PC-3 (cell line): ENCODE measurements around the gene LONRF3. TPM values are rescaled to one million over a fixed set of nuclear protein-coding genes. Genes with fewer than 3 reads are reported as not detected.

ENCODE experiments used
- ATAC-seq: fragments of 200-7000 bp; cut with Tn5 transposase; 2 replicates; pipeline ENCODE4 v1.9.1; 2020; ENCODE audit warnings: mild to moderate bottlenecking, moderate library complexity
- BruUV-seq: library from RNA; stranded (reverse); fragments of 400-500 nt; replicated peaks from 2 replicates; lab custom pipeline; 2021; lab: Mats Ljungman, UMichigan
- CTCF ChIA-PET: fragments of 300-600 bp; sonication (Branson Sonifier 250); formaldehyde crosslinking; loops from one replicate; lab custom pipeline; 2022; ENCODE audit warnings: antibody characterized with exemption; lab: Charles Lee
- POLR2A ChIA-PET: fragments of 300-600 bp; sonication (Branson Sonifier 250); formaldehyde crosslinking; loops from one replicate; lab custom pipeline; 2022; ENCODE audit warnings: antibody characterized with exemption; ENCODE audit not compliant: unreplicated experiment; lab: Charles Lee
- DNase-seq: peaks from one replicate; pipeline ENCODE4 v3.0.0-alpha.2; 2015
- H2AFZ ChIP-seq: fragments of 300-600 bp; sonication (generic); 2 replicates; pipeline ENCODE4 v1.6.0; 2016; ENCODE audit warnings: antibody characterized with exemption, low read length
- H3F3A ChIP-seq: fragments of 300-600 bp; sonication (generic); one replicate; pipeline ENCODE4 v1.6.0; 2017; ENCODE audit warnings: antibody characterized with exemption, low read length, control low read depth, mild to moderate bottlenecking; ENCODE audit not compliant: unreplicated experiment
- H3K27ac ChIP-seq: fragments of 300-600 bp; sonication (generic); 2 replicates; pipeline ENCODE4 v1.5.1; 2016; ENCODE audit warnings: mild to moderate bottlenecking, low read length
- H3K27me3 ChIP-seq: fragments of 300-600 bp; sonication (generic); 2 replicates; pipeline ENCODE4 v1.6.1; 2016; ENCODE audit warnings: low read length, mixed read lengths
- H3K36me3 ChIP-seq: fragments of 300-600 bp; sonication (generic); 2 replicates; pipeline ENCODE4 v1.6.1; 2016; ENCODE audit warnings: low read depth, mixed run types, low read length, mixed read lengths
- H3K4me1 ChIP-seq: fragments of 300-600 bp; sonication (generic); 2 replicates; pipeline ENCODE4 v1.5.1; 2016; ENCODE audit warnings: low read length; ENCODE audit not compliant: insufficient read depth
- H3K4me2 ChIP-seq: fragments of 300-600 bp; sonication (generic); 2 replicates; pipeline ENCODE4 v1.6.0; 2016; ENCODE audit warnings: low read length
- H3K4me3 ChIP-seq: fragments of 300-600 bp; sonication (generic); 2 replicates; pipeline ENCODE4 v1.5.1; 2016; ENCODE audit warnings: mild to moderate bottlenecking, low read length, mixed read lengths
- H3K79me2 ChIP-seq: fragments of 300-600 bp; sonication (generic); 2 replicates; pipeline ENCODE4 v1.6.1; 2017; ENCODE audit warnings: low read length, mixed read lengths
- H3K9ac ChIP-seq: fragments of 300-600 bp; sonication (generic); 2 replicates; pipeline ENCODE4 v1.6.0; 2016; ENCODE audit warnings: mild to moderate bottlenecking, low read length
- H3K9me2 ChIP-seq: fragments of 300-600 bp; sonication (generic); replicated peaks from 2 replicates; pipeline ENCODE4 v1.6.1; 2016; ENCODE audit warnings: mixed run types, low read length, mixed read lengths
- H3K9me3 ChIP-seq: fragments of 300-600 bp; sonication (generic); 2 replicates; pipeline ENCODE4 v1.6.1; 2016; ENCODE audit warnings: low read length, mixed read lengths
- H4K20me1 ChIP-seq: fragments of 300-600 bp; sonication (generic); 2 replicates; pipeline ENCODE4 v1.6.1; 2016; ENCODE audit warnings: low read length, mixed read lengths
- CTCF ChIP-seq: fragments of 300-600 bp; sonication (generic); conservative IDR thresholded peaks from 2 replicates; pipeline ENCODE4 v1.5.1; 2017; ENCODE audit warnings: antibody characterized with exemption, low read depth, mild to moderate bottlenecking, low read length
- EZH2 ChIP-seq: fragments of 300-600 bp; sonication (generic); IDR thresholded peaks from one replicate; pipeline ENCODE4 v1.6.1; 2017; ENCODE audit warnings: antibody characterized with exemption, mild to moderate bottlenecking, low read length; ENCODE audit not compliant: unreplicated experiment
- EZH2phosphoT487 ChIP-seq: fragments of 300-600 bp; sonication (generic); IDR thresholded peaks from 2 replicates; pipeline ENCODE4 v1.6.1; 2018; ENCODE audit warnings: mild to moderate bottlenecking, antibody characterized with exemption, low read length, borderline replicate concordance
- intact Hi-C: fragments of 100-400 bp; cut with micrococcal nuclease; formaldehyde crosslinking; loops from 2 replicates; pipeline ENCODE4 v1.9.0; 2023
- total RNA-seq: library from RNA; depleted of rRNA; stranded (reverse); fragments of >200 nt; gene quantifications from 2 replicates; pipeline ENCODE4 v1.2.3, GENCODE V29; 2014; rRNA removed

The LONRF3 gene
- total RNA-seq, 1 experiment from 2014 or later, result 14.5 TPM

- H3K27me3 ChIP-seq, result no peaks in the 10 kb centered on the region
- H3K9me2 ChIP-seq, result no peaks in the 10 kb centered on the region
- H3K4me3 ChIP-seq, result no peak overlapping the region
- no peak overlapping the region for H3K4me2 ChIP-seq
- no peaks in the 10 kb centered on the region for H3K36me3 ChIP-seq
- H3K9me3 ChIP-seq, result no peaks in the 10 kb centered on the region
- ChIA-PET POLR2A (no interaction called here), CTCF (interaction anchor here (0.6 kb wide), 1 partner anchor 10 kb away, joined by 3 read pairs; no protein-coding TSS in a partner anchor)
- H3K9ac ChIP-seq, result no peak overlapping the region
- no TSS peak for BruUV-seq
- H4K20me1 ChIP-seq, result no peaks in the 10 kb centered on the region
- H3F3A ChIP-seq, result no peaks in the 10 kb centered on the region
- no peak for ATAC-seq
- intact Hi-C loops, result no loop called here
- TF ChIP-seq CTCF, result no peak
- no peak for TF ChIP-seq EZH2phosphoT487
- H3K4me1 ChIP-seq, result peaks cover 9% of the 10 kb centered on the region
- H3K79me2 ChIP-seq, result no peaks in the 10 kb centered on the region
- no peak for DNase-seq
- H2AFZ ChIP-seq, result no peak overlapping the region
- no peak overlapping the region for H3K27ac ChIP-seq
Measured at GRCh38 chrX:119063428-119063827, 89.0 kb downstream of the LONRF3 start.

GRCh38 chrX:119067023-119067739 is 92.8 kb downstream of the LONRF3 start:
- ATAC-seq, result peak; percentile 81
- no peak overlapping the region for H2AFZ ChIP-seq
- no peaks in the 10 kb centered on the region for H3K36me3 ChIP-seq
- TF ChIP-seq EZH2 (no peak), CTCF (peak; percentile 83)
- no peak overlapping the region for H3K9ac ChIP-seq
- no peaks in the 10 kb centered on the region for H3K27me3 ChIP-seq
- H3K4me1 ChIP-seq, result peaks cover 9% of the 10 kb centered on the region
- no peaks in the 10 kb centered on the region for H3F3A ChIP-seq
- H3K9me3 ChIP-seq, result no peaks in the 10 kb centered on the region
- no TSS peak for BruUV-seq
- no peaks in the 10 kb centered on the region for H3K79me2 ChIP-seq
- no peak overlapping the region for H3K4me3 ChIP-seq
- no peaks in the 10 kb centered on the region for H3K9me2 ChIP-seq
- H3K27ac ChIP-seq, result no peak overlapping the region
- no peak overlapping the region for H3K4me2 ChIP-seq
- H4K20me1 ChIP-seq, result no peaks in the 10 kb centered on the region
- CTCF ChIA-PET, result interaction anchor here (0.5 to 1.6 kb wide), 43 partner anchors 8 to 692 kb away, joined by 3 to 19 read pairs (median 7); partner anchors contain the start of gene LONRF3
- POLR2A ChIA-PET, result interaction anchor here (0.5 to 0.6 kb wide), 3 partner anchors 25 to 183 kb away, joined by 4 to 8 read pairs (median 6); no protein-coding TSS in a partner anchor
- intact Hi-C loops, result loop anchor here (1.0 to 5.0 kb wide), 5 partner anchors 52 to 228 kb away; no protein-coding TSS in a partner anchor
- DNase-seq, result peak; percentile 82

Other genes starting within 250 kb of the LONRF3 start
- 33.4 and 33.5 TPM in 2 replicates for gene IL13RA1, start 247.0 kb upstream of the LONRF3 start, total RNA-seq
- gene ZCCHC12, start 150.8 kb upstream of the LONRF3 start, total RNA-seq, result 0.07 TPM in 1 of 2 replicates, not detected in the other
- 0.07 TPM in 1 of 2 replicates, not detected in the other for gene CT47C1, start 98.4 kb downstream of the LONRF3 start, total RNA-seq
- 0.07 and 0.12 TPM in 2 replicates for gene KIAA1210, start 153.2 kb downstream of the LONRF3 start, total RNA-seq